ENCODE results near the gene LAYN.

DNA sequence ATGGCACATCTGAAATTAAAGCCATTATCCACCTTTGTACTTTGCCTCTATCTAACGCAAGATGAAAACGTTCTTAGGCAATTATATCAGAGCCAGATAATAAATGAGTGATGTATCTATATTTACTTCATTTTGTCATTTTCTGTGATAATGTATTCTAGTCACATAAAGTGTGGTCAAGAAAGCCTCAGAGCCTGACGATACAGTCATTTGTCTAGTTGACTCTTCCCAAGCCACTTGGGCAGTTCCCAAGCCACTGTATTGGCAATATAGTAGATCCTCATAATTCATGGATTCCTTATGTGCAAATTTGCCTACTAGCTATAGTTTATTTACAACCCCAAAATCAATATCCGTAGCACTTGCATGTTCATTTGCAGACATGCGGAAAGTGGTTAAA, 18.1 kb upstream of the LAYN start:
- TF ChIP-seq, protein P1, sequence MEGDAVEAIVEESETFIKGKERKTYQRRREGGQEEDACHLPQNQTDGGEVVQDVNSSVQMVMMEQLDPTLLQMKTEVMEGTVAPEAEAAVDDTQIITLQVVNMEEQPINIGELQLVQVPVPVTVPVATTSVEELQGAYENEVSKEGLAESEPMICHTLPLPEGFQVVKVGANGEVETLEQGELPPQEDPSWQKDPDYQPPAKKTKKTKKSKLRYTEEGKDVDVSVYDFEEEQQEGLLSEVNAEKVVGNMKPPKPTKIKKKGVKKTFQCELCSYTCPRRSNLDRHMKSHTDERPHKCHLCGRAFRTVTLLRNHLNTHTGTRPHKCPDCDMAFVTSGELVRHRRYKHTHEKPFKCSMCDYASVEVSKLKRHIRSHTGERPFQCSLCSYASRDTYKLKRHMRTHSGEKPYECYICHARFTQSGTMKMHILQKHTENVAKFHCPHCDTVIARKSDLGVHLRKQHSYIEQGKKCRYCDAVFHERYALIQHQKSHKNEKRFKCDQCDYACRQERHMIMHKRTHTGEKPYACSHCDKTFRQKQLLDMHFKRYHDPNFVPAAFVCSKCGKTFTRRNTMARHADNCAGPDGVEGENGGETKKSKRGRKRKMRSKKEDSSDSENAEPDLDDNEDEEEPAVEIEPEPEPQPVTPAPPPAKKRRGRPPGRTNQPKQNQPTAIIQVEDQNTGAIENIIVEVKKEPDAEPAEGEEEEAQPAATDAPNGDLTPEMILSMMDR (IDR thresholded peaks at IDR 0.05) = no peak
- TF ChIP-seq EP300 (IDR thresholded peaks at IDR 0.05; ENCODE audit: borderline replicate concordance in 1 of 2, low read depth in 1 of 2, low read length in 1 of 2) = no peak
